GM18498 (cell line): ENCODE results near the gene ANKS1A.
"Not testable (repeated sequence)": the region's sequence is repeated elsewhere in the genome, so short reads cannot be mapped to it uniquely, and the experiment has no call there.

Source experiments
- ATAC-seq: cut with Tn5 transposase; IDR thresholded peaks from one replicate; pipeline ENCODE4 v1.9.1; 2021; ENCODE audit warnings: mild to moderate bottlenecking, moderate library complexity; ENCODE audit not compliant: unreplicated experiment

Gene ANKS1A, protein sequence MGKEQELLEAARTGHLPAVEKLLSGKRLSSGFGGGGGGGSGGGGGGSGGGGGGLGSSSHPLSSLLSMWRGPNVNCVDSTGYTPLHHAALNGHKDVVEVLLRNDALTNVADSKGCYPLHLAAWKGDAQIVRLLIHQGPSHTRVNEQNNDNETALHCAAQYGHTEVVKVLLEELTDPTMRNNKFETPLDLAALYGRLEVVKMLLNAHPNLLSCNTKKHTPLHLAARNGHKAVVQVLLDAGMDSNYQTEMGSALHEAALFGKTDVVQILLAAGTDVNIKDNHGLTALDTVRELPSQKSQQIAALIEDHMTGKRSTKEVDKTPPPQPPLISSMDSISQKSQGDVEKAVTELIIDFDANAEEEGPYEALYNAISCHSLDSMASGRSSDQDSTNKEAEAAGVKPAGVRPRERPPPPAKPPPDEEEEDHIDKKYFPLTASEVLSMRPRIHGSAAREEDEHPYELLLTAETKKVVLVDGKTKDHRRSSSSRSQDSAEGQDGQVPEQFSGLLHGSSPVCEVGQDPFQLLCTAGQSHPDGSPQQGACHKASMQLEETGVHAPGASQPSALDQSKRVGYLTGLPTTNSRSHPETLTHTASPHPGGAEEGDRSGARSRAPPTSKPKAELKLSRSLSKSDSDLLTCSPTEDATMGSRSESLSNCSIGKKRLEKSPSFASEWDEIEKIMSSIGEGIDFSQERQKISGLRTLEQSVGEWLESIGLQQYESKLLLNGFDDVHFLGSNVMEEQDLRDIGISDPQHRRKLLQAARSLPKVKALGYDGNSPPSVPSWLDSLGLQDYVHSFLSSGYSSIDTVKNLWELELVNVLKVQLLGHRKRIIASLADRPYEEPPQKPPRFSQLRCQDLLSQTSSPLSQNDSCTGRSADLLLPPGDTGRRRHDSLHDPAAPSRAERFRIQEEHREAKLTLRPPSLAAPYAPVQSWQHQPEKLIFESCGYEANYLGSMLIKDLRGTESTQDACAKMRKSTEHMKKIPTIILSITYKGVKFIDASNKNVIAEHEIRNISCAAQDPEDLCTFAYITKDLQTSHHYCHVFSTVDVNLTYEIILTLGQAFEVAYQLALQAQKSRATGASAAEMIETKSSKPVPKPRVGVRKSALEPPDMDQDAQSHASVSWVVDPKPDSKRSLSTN

GRCh38 chr6:34888874-34889555 lies at the start of gene ANKS1A:
Gene ANKS1A, plus strand, starts transcription at chr6:34889255. Its CDS starts 148 bp downstream, at chr6:34889403.
- peak; percentile 68 for ATAC-seq

- no peak for ATAC-seq
These were observed 49.2 kb upstream of the ANKS1A start for GRCh38 chr6:34839666-34840352.

GRCh38 chr6:34849066-34849465 lies 40.0 kb upstream of the ANKS1A start:
- not testable (repeated sequence) for ATAC-seq

GRCh38 chr6:34851361-34851760 lies 37.7 kb upstream of the ANKS1A start:
- no peak for ATAC-seq

DNA sequence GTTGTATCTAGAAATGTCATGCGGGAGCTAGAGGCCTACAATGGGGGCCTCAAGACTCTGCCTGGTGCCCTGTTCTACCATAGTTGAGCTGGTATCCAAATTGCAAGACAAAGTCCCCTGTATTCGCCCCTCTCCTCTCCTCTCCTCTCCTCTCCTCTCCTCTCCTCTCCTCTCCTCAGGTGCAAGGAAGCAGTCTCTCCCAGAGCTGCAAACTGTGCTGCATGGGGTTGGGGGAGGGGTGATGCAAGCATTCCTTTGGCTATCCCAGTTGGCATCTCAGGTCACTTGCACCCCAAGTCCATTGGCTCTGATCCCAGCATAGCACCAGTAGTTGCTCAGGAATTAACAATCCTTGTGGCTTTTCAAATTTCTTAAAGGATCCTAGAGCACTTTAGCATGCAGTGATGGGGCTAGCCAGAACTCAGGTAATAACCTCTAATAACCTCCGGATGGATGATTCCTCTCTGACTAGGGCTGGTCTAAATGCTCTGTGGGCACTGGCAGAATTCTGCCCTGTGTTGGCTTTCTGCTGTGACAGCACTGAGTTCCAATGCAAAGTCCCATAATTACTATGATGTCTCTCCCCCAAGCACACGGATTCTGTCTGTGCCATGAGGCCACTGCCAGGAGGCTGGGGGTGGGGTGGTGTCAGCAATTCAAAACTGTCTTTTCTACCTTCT lies 36.5 kb upstream of the ANKS1A start:
- ATAC-seq: no peak

- ATAC-seq: no peak
These were observed 33.6 kb upstream of the ANKS1A start for GRCh38 chr6:34855463-34855862.

- ATAC-seq: no peak
These were observed 30.4 kb upstream of the ANKS1A start for GRCh38 chr6:34858681-34859080.

DNA sequence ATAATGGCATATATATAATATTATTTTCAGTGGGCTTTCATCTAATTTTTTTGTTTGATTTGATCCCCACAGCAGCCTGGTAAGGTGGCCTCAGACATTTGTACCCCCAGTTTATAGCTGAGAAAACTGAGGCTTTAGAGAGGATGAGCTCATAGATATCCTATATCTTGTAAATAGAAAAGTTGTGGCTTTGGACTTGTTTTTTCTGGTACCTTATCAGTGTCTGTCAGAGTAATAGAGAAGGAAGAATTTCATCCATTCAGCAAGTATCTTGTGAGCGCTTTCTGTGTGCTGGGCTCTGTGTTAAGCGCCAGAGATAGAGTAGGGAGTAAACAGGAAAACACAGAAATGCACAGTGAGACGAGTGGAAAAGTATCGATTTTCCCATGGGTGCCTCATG lies 29.1 kb upstream of the ANKS1A start:
- no peak for ATAC-seq

DNA sequence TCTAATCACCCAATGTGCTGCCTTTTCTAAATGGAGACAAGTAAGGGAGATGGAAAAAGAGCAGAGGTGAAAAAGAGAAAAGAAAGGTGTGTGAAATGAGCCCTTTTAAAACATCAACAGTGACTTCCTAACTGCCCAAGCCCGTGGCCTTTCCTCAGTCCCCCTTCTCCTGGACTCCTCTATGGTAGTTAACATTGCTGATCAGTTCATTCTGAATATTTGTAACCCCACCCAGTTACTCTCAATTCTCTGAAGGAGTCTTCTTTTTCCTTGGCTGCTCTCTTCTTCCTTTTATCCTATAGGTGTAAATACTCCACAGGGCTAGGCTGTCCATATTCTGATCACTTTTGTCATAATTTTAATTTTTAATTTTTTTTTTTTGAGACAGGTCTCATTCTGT lies 28.3 kb upstream of the ANKS1A start:
- ATAC-seq: no peak

DNA sequence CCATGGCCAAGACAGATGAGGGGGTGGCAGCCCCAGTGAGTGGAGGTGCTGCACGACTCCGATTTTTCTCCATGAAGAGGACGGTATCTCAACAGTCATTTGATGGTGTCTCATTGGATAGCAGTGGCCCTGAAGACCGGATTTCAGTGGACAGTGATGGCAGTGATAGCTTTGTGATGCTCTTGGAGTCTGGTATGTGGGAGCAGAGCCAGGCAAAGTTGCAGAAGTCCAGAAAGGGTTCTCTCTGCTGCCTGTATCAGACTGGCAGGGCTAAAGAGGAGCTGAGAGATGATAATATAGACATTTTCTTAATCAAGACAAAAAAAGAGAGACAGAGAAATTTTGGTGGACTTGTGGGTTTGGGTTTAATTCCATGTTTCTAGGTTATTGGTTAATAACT lies 25.0 kb upstream of the ANKS1A start:
- no peak for ATAC-seq

GRCh38 chr6:34865107-34865506 lies 23.9 kb upstream of the ANKS1A start:
- ATAC-seq: no peak

- ATAC-seq: no peak
These were observed 22.5 kb upstream of the ANKS1A start for GRCh38 chr6:34866509-34866908.

- ATAC-seq: no peak
These were observed 21.6 kb upstream of the ANKS1A start for GRCh38 chr6:34867484-34867883.

DNA sequence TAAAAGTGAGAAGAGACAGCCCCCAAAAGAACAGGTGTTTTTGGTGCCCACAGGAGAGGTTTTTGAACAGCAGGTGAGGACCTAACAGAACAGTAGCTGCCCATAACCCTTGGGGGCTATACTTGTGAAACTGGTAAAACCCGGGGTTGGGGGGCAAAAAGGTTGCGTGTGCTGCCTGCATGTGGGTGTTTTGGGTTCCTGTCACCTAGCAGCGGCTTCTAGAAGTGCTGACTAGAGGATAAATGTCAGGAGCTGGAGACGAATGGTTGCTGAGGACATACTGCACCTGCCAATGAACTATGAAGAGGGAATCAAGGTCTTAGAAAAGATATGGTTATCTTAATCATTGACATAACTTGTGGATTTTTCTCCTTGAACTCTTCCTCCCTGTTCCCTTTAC lies 17.2 kb upstream of the ANKS1A start:
- no peak for ATAC-seq

GRCh38 chr6:34872332-34872731 lies 16.7 kb upstream of the ANKS1A start:
- ATAC-seq: no peak

DNA sequence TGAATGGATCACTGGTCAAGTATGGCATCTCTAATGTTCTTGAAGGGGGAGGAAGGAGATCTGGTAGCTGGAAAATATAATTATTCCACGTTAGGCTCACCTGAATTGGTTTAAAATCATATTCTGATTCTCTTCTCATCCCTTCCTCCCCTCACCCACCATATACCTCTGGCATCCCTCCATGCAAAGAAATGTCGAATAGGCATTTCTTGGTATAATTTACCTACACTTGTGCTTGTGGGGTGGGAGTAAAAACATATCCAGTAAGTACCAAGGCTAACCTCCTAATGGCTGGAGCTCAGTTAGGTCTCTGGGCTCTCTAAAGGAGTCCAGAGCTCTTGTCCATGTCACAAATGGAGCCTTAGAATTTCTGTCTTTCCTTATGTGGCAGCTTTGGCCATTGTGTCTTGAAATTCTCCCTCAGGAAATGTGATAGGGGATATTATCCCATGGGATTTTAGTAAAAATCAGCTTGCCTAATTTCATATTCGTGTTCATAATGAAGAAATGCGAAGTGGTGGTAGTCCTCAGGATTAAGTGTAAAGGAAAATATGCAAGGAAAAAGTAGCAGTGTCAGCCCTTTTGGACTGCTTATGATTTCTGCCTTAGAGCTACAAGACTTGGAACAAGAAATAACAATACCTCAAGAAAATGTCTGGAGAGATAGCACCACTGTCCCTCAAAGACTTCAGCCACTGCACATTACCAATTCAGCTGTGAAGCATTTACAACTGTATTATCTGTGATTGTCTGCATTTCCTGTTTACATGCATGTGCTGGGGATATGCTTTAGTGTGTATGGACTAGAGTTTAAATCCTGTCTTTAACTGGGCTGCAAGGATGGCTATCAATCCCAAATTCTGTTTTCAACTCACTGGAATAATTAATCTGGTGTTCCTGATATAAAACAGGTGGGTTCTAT lies 13.5 kb upstream of the ANKS1A start:
- no peak for ATAC-seq

DNA sequence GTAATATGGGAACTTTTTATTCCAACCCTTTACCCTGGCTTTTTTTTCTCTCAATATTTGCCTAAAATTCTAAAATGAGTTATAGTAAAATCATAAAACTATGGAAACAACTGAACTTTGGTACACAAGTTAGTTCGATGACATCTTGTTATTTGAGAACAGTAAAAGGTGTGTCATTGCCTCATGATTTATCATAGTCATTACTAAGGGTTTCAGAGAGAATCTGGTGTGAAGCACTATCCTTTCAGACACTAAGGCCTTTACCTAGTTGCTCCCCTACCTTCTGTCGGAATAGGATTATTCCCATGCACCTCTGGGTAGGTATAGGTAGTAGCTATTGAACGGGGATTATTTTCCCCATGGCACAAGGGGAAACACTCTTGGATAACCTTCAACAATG lies 12.6 kb upstream of the ANKS1A start:
- no peak for ATAC-seq

GRCh38 chr6:34877259-34877658 lies 11.8 kb upstream of the ANKS1A start:
- no peak for ATAC-seq
